BE2C (cell line): ENCODE measurements around the gene RNF146.

ENCODE experiments used
- DNase-seq: peaks from one replicate; pipeline ENCODE4 v3.0.0-alpha.2; 2020
- H3K27me3 ChIP-seq: fragments of 250-450 bp; sonication (Bioruptor Pico); 2 replicates; pipeline ENCODE4 v1.5.1; 2020; ENCODE audit warnings: mild to moderate bottlenecking
- H3K36me3 ChIP-seq: fragments of 250-450 bp; sonication (Bioruptor Pico); 2 replicates; pipeline ENCODE4 v1.5.1; 2020; ENCODE audit warnings: mild to moderate bottlenecking
- H3K4me1 ChIP-seq: fragments of 250-450 bp; sonication (Bioruptor Pico); 2 replicates; pipeline ENCODE4 v1.5.1; 2020
- H3K4me3 ChIP-seq: 2 replicates; pipeline ENCODE4 v1.5.1; 2011; ENCODE audit warnings: low read depth, low read length
- H3K9me3 ChIP-seq: fragments of 250-450 bp; sonication (Bioruptor Pico); 2 replicates; pipeline ENCODE4 v1.5.1; 2020
- TF ChIP-seq, protein P1 (sequence below): IDR thresholded peaks from 2 replicates; pipeline ENCODE4 v1.5.1; 2012; ENCODE audit warnings: mild to moderate bottlenecking, low read depth, low read length

Gene RNF146

DNA sequence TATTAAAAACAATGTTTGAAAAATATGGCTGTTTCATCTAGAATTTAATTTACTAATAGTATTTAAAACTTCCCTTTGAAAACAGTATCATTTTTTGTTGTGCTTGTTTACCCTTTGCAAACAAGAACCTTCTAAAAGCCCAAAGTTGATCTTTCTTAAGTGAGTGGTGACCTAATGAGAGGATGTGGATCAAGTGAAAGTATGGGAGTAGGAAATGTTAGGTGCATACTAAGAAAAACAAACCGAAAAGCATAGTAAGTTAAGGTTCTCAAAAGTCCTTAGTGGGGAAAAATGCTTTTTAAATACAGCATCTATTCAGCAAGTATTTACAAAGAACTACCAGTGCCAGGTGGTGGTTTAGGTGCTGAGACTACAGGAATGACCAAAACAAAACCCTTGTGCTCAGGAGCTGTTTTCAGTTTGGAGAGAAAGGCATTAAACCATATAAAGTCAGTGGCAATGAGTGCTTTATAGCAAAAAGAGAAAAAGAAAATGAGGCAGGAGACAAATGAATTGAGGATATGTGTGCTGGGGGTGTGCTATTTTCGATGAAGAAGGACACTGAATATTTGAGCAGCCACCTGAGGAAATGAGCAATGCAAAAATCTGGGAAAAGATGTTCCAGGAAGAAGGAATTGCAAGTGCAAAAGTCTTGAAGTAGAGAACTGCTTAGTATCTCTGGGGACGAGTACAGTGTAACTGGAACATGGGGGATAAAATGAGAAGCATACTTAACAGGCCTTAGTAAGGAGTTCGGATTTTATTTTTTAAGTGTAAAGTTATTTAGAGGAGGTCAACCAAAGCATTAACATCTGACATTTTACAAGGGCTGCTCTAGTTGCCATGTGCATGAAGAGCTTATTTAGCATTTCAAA is 24.0 kb downstream of the RNF146 start:
- no peaks in the 10 kb centered on the region for H3K27me3 ChIP-seq
- no peaks in the 10 kb centered on the region for H3K4me1 ChIP-seq
- peaks cover 55% of the 10 kb centered on the region for H3K36me3 ChIP-seq
- no peak for DNase-seq
- TF ChIP-seq, protein P1, sequence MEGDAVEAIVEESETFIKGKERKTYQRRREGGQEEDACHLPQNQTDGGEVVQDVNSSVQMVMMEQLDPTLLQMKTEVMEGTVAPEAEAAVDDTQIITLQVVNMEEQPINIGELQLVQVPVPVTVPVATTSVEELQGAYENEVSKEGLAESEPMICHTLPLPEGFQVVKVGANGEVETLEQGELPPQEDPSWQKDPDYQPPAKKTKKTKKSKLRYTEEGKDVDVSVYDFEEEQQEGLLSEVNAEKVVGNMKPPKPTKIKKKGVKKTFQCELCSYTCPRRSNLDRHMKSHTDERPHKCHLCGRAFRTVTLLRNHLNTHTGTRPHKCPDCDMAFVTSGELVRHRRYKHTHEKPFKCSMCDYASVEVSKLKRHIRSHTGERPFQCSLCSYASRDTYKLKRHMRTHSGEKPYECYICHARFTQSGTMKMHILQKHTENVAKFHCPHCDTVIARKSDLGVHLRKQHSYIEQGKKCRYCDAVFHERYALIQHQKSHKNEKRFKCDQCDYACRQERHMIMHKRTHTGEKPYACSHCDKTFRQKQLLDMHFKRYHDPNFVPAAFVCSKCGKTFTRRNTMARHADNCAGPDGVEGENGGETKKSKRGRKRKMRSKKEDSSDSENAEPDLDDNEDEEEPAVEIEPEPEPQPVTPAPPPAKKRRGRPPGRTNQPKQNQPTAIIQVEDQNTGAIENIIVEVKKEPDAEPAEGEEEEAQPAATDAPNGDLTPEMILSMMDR = no peak
- no peaks in the 10 kb centered on the region for H3K9me3 ChIP-seq
- H3K4me3 ChIP-seq = no peak overlapping the region

DNA sequence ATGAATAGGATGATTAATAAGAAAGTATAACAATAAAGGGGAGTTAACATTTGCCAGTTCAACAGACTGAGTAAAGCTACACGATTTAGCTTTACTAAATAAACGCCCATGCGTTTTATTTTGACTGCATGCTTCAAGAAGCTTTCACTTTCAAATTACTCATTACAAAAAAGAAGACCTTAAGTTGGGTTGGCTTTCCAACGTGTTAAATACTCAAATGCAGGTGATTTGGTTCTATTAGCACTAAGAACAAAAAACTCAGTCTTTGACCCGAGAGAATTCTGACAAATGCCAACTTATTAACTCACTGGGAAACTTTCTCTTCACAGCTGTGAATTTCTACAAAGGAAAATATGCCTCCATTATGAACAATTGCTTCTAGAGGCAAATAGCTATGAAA is 24.8 kb downstream of the RNF146 start:
- no peaks in the 10 kb centered on the region for H3K4me1 ChIP-seq
- no peak for DNase-seq
- no peaks in the 10 kb centered on the region for H3K27me3 ChIP-seq
- no peak overlapping the region for H3K4me3 ChIP-seq
- H3K9me3 ChIP-seq = no peaks in the 10 kb centered on the region
- TF ChIP-seq, protein P1 = no peak
- peaks cover 47% of the 10 kb centered on the region for H3K36me3 ChIP-seq

DNA sequence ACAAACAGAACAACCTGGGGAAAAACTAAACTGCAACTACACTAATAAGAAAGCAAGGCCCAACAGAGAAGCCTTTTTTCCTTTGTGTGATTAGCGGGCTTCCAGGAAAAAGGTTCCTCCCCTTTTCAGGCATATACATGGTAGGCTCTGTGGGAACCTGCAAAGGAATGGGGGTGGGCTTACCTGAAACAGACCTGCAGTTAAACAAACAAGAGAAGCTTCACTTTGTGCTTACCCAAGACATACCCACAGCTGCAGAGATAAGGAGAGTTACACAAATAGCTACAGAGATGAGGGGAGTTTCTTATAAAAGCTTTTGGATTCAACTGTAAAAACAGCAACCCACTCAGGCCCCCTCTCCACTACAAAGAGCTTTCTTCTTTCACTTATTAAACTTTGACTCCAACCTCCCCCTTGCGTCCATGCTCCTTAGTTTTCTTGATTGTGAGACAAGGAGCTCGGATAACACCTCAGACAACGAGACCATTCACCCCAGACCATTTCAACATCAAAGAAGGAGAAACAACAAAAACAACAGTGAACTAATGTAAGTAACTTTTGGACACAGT is 30.9 kb downstream of the RNF146 start:
- DNase-seq = no peak
- H3K27me3 ChIP-seq = no peaks in the 10 kb centered on the region

DNA sequence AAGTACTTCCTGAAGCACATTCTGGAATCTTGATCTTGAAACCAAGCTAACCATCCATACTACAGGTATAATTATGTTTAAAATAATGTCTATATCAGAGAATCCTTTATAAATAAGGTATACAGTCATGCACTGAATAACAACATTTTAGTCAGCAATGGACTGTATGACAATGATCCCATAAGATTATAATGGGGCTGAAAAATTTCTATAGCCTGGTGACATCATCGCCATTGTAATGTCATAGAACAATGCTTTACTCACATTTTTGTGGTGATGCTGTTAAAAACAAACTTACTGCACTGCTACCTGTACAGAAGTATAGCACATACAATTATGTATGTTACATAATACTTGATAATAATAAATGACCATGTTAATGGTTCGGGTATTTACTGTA is 31.8 kb downstream of the RNF146 start:
- DNase-seq = no peak
- Histone ChIP-seq H3K36me3 (peaks cover 11% of the 10 kb centered on the region; the same call in 1 of the 2 replicates), H3K4me3 (no peak overlapping the region), H3K27me3 (no peaks in the 10 kb centered on the region), H3K9me3 (no peaks in the 10 kb centered on the region), H3K4me1 (no peaks in the 10 kb centered on the region)
- TF ChIP-seq, protein P1 = no peak

More for the DNA sequence above, 30.9 kb downstream of the RNF146 start:
- H3K36me3 ChIP-seq = peaks cover 19% of the 10 kb centered on the region; the same call in 1 of the 2 replicates
- no peak overlapping the region for H3K4me3 ChIP-seq
- no peaks in the 10 kb centered on the region for H3K9me3 ChIP-seq
- TF ChIP-seq, protein P1 = no peak
- H3K4me1 ChIP-seq = no peaks in the 10 kb centered on the region

DNA sequence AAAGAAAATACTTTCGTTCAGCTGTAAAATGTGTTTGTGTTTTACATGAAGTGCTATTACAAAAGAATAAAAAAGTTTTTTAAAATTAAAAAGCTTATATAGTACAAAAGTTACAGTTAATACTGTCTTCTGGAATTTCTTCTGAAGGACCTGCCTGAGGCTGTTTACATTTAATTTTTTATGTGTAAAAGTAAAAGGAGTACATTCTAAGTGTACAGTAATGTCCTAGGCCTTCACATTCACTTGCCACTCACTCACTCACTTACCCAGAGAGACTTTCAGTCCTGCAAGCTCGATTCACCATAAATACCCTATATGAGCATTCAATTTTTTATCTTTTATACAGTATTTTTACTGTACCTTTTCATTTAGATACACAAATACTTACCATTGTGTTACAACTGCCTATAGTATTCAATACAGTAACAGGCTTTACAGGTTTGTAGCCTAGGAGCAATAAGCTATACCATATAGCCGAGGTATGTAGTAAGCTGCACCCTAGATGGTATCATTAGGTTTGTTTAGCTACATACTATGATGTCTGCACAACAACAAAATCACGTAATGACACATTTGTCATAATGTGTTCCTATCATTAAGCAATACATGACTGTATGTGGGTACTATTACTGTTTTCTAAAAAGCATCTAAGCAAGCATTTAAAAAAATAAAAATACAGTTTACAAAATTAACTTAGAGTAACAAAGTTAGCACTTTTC is 33.0 kb downstream of the RNF146 start:
- H3K4me3 ChIP-seq = no peak overlapping the region
- H3K36me3 ChIP-seq = peaks cover 11% of the 10 kb centered on the region; the same call in 1 of the 2 replicates
- no peaks in the 10 kb centered on the region for H3K4me1 ChIP-seq
- TF ChIP-seq, protein P1 = no peak
- no peak for DNase-seq
- H3K9me3 ChIP-seq = no peaks in the 10 kb centered on the region
- H3K27me3 ChIP-seq = no peaks in the 10 kb centered on the region
